ENCODE data around the gene CRTAP.
"Not testable (repeated sequence)": the region's sequence is repeated elsewhere in the genome, so short reads cannot be mapped to it uniquely, and the experiment has no call there.

Gene CRTAP

DNA sequence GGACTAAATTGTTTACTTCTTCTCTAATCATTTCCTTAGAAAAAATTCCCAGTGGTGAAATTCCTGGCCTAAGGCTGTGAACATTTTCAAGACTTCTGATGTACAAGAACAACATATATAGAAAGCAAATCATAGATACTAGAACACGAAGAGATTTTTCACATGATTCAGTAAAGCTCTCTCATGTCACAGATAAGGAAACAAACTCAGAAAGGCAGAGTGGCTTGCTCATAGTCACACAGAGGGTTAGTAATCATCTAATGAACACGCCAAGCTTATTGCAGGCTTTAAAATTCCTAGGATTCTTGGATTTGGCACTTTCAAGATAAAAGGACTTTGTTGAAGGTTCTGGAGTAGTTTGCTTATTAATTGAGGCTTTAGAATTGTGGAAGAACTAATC lies 26.2 kb downstream of the CRTAP start:
- DNase-seq (ENCODE audit: low read depth in 3 of 3) = no peak

DNA sequence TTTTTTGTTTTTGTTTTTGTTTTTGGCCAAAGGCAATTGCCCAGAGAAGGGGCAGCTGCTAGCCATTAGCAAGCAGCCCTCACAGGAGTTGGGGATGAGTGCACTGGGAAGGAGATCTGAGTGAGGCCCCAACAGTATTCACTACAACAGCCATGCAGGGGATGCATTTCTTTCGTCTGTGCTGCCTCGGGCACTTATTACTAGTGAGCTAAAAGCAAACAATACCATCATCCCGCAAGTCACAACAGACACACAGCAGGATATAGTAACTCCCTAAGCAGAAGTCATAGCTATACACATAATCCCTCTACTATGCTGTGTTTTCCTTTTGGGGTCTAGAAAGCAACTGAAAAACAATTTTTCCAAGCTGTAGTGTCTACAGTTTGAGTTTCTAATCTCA lies 27.2 kb downstream of the CRTAP start:
- no peak for DNase-seq (ENCODE audit: low read depth in 3 of 3)

DNA sequence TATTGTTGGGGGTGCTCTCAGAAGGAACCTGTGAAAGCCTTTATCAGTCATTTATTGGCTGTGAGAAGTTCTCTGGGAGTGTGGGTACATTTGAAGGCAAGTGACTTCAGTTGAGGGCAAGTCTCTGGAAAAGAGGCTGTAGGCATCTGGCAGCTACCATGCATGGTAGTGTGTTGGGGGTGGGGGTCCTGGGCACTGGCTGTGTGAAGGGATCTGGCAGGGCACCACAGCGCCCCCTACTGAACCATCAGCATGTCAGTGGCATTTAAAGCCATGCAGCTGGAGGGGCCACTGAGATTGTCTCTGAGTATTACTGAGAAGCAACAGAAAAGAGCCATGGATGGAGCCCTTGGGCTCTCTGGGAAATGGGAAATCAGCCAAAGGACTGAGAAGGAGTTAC lies 30.6 kb downstream of the CRTAP start:
- peak in 2 of 3 donors; percentile 12 to 31 for DNase-seq (ENCODE audit: low read depth in 3 of 3)

DNA sequence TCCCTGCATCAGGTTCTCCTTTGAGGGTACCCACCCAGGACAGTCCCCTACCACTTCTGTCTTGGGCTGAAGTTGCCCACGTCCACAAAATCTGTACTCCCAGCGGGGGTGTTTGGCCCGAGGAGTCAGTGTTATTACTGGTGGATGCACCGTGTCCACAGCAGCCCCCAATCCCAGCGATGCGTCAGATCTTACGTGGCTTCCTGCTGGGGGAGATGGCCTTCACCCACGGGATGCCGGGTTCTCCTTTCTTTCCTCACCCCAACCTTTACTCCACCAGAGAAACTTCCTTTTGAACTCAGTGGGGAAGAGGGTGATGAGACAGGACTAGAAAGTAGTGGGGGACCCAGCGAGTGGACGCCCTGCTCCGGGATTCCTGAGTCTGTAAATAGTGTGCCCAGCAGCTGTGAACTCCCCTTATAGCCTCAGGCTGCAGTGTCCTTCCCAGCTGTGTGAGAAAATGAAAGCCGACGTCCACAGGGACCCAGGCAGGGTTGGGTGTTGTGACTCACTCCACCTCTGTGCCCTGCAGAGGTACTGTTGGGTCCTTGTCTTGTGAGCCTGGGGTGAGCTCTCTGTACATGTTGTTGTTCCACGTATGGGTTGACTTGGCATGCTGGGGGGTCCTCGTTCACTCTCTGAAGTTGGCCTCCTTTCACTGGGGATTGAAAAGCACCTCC lies 31.5 kb downstream of the CRTAP start:
- no peak for DNase-seq (ENCODE audit: low read depth in 3 of 3)

DNA sequence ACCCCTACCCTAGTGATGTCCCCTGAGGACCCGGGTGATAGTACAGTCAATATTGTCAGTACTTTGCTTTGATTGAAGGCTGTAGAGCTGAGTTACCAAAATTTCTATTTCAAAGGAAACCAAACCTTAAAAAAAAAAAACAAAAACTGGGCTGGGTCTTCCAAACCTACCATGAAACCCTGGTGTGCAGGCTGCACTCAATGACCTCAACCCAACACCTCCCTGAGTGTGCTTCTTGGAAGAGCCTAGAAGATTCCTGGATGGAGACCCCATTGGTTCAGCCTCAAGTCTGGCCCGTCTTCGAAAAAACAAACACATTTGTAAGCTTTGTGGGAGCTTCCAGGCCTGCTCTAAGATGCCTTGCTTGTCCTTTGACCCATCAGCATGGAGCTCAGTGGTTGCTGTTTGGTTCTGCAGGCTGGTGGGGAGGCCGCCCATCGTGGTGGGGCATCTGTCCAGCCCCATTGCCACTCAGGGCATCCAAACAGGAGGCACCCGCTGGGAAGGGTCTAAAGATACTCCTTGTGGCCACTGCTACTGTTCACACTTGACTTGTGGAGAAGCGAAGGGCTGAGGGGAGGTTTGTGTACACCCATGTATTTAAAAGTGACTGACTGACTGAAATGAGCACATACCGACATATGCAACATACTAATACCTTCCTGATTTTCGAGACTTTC lies 32.2 kb downstream of the CRTAP start:
- DNase-seq (ENCODE audit: low read depth in 3 of 3) = no peak

DNA sequence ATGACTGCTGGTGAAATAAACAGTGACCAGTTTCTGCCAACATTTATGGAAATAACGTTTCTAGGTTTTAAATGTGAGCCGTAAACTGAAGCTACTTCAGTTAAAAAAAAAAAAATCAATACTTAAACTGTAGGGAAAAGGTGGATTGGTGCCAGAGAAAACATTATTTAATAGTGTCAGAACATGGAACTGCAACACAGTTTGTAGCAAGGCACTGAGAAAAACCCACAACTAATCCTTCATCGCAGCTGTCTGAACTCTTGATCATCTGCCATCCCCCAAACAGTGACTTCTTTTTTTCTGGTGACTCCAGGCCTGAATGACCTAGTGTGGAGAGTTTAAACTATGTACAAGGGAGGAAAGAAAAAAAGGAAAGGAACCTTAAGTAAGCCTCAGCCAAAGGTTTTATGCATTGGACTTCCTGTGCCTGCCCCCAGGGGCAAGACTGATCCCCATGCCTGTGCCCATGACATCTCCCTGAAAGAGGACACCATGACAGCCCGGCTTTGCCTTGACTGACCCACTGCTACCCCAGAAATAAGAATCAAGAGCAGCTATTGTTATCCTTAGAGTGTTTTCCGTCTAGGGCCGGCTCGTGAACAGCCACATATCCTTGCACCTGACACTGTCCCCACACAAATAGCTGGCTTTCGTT lies 33.1 kb downstream of the CRTAP start:
- DNase-seq (ENCODE audit: low read depth in 3 of 3) = no peak

DNA sequence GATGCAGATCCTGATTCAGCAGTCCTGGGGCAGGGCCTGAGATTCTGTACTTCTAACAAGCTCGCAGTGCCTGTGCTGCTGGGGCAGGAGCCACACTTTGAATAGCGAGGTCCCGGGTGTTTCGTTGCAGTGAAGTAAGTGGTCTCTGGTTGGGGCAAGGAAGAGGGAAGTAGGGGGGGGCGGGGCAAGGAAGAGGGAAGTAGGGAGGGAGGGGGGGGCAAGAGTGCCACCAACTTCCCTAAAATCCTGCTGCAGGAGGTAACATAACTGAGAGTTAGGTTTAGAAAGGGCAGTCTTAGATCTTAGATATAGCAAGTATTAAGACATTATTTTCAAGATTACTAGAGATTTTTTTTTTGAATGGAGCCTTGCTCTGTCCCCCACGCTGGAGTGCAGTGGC lies 35.5 kb downstream of the CRTAP start:
- DNase-seq (ENCODE audit: low read depth in 3 of 3) = no peak

DNA sequence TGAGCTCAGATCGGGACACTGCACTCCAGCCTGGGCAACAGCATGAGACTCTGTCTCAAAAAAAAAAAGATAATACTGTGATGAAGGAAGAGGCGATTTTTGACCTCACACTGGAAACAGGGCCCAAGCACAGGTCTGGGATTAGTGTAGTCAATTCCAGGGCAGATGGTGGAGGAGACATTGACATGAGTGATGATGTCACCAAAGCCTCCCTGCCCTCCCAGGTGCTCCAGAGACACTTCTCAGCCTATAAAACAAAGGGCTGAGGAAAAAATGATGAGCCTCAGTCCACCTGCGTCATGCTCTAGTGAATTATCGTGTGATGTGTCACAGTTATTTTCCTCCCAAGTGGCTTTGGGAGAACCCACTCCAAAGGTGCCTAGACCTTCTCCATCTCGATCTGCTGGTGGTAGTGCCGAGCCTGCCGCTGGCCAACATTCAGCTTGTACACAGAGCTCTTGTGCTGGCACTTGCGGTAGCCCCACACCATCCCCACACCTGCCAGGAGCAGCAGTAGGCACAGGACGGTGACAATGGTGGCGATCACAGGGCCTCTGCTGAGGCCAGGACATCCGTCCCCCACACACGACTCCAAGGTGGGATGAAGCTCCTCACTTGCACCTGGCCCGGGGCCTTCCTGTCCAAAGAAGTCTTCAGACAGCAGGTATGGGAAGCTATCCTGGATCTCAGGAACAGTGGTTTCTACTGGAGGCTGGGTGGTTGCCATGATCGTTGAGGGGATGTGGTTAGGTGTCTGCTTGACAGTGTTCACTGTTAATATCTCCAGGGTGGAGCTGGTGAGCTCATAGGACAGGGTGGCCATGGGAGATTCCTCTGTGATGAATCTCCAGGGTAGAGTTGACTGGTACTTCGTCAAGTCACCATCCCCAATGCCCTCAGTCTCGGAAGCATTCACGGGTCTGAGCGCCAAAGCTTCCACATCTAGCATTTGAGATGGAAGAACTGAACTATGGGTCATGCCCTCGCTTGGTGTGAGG lies 38.8 kb downstream of the CRTAP start:
- no peak for DNase-seq (ENCODE audit: low read depth in 3 of 3)

DNA sequence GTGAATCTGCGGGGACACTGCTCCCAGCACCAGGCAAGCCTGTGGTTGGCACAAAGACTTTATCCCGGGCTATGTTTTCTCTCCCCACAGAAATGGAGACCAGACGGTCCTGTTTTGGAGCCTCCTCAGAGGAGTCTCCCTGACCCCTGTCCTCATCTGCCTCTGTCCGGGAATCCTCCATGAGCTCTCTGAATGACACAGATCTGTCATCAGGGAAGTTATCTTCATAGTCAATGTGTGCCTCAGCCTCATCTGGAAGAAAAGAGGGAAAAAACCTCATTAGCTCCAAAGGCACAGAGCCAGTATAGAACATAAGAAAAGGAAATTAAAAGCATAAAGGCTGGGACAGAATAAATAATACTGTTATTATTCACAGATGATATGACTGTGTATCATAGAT lies 40.0 kb downstream of the CRTAP start:
- no peak for DNase-seq (ENCODE audit: low read depth in 3 of 3)

DNA sequence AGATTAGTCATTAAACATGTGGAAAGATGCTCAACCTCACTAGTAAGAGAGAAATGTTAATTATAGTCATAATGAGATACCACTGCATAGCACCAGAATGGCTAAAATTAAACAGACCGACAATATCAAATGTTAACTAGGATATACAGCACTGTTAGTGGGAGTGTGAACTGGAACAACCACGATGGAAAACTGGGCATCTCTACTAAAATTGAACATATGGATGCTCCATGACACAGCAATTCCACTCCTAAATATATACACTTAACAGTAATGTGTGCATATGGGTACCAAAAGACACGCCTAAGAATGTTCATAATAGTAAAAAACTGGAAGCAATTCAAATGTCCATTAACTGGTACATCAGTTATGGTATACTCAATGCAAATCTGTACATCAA lies 41.5 kb downstream of the CRTAP start:
- no peak for DNase-seq (ENCODE audit: low read depth in 3 of 3)

DNA sequence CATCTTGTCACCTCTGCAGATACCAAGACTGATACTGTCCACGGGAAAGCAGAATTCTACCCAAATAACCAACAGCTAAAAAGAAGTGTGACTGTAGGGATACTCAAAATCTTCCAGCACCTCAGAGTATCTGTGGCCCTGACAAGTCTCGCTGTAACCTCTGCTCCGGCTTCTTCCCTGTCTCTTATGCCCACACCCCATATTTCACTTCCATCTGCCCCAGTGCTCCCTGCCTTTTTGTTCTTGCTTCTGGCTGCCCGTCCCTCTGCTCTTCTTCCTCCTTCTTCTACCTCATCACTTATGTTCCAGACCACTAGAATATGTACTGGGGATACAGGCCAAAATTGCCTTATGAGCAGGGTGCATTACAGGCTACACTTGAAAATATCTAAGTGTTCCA lies 45.4 kb downstream of the CRTAP start:
- DNase-seq (ENCODE audit: low read depth in 3 of 3) = no peak

DNA sequence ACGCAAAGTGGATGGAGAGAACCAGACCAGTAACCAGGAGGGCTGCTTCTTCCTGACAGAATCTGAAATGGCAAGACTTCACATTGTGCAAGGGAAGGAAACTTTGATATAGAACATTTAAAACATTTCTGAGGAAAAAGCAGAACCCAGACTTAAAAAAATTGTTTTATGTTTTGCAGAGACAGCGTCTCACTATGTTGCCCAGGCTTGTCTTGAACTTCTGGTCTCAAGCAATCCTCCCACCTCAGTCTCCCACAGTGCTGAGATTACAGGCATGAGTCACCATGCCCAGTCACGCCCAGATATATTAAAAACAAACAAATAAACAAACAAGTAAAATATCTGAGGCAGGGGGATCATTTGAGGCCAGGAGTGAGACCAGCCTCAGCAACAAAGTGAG lies 46.2 kb downstream of the CRTAP start:
- no peak for DNase-seq (ENCODE audit: low read depth in 3 of 3)

DNA sequence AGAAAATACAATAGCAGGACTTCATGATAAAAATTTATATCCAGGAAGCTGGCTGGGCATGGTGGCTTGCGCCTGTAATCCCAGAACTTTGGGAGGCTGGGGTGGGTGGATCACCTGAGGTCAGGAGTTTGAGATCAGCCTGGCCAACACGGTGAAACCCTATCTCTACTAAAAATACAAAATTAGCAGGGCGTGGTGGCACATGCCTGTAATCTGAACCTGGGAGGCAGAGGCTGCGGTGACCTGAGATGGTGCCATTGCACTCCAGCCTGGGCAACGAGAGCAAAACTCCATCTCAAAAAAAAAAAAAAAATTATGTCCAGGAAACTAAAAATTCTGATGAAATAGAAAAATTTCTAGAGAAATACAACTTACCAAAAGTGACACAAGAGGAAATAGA lies 48.8 kb downstream of the CRTAP start:
- not testable (repeated sequence) for DNase-seq (ENCODE audit: low read depth in 3 of 3)

DNA sequence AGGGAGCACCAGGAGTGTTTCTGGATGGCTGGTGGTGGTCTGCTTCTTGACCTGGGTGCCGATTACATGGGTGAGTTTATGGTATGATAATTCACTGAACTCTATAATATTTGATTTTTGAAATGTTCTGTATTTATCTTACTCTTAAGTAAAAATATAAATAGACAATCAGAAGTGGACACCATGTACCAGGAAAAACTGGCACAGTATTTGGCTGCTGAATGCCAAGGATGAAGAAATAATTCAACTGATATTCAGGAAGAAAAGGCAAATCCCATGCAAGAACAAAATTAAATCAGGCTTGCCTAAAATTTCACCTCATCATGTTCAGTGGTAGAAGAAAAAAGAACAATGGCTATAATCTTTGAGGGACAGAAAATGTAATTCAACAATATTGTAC lies 51.6 kb downstream of the CRTAP start:
- DNase-seq (ENCODE audit: low read depth in 3 of 3) = no peak

DNA sequence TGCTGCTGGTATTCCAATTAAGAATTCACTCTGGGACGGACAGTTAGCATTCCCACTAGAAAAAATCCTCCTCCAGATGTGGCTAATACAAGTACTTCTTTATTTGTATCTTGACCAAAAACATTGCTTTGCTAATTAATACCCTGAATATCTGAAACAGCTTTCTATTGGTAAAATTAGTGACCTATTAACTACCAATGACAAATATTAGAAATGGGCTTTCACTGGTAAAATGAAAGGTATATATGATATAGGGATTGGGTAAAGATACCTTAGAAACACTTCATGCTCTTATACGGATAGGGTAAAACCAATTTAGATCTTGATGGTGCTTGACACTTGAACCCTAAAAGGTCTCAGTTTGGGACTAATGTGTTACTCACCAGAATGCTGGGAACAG lies 52.3 kb downstream of the CRTAP start:
- no peak for DNase-seq (ENCODE audit: low read depth in 3 of 3)

DNA sequence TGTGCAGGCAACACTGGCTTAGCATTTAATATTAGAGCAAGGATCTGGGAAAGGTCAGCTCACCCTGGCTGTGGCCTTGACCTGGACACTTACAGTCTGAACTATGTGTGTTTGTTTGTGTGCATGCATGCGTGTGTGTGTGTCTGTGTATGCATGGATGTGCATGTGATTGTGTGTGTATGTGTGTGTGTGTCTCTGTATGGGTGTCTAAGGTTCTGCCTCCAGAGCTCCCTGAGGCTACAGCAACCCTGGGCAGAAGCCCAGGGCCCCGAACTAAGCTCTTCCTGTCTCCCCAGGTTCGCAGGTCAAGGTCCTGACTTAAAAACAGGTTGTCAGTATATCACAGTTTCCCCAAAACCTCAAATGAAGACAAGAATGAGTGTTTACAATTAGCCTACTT lies 53.5 kb downstream of the CRTAP start:
- no peak for DNase-seq (ENCODE audit: low read depth in 3 of 3)

DNA sequence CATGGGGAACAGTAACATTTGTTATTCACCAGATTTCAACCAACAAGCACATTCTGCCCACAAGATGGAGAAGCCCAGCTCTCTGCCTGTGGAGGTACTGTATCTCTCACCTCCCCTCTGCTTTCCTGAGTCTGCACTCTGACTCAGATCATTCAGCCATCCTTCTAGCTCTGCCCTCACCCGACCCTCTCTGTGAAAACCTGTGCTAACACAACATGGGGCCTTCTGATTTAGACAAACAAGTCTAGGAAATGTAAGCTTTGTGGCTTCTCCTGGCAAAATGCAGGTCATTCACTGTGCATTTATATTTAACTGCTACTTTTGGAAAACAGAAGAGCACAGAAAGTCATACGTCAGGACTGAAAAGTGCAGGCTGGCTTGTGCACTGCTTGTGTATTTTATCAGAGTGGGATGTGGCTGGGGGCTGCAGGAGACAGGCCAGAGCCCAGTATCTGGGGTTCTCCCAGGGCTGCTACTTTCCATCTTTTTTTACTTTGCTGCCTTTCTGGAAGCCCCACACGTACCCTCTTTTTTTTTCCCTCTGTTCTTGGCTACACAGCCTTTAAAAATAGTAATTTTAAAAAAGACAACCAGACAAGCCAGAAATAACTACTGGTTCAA lies 54.0 kb downstream of the CRTAP start:
- no peak for DNase-seq (ENCODE audit: low read depth in 3 of 3)

DNA sequence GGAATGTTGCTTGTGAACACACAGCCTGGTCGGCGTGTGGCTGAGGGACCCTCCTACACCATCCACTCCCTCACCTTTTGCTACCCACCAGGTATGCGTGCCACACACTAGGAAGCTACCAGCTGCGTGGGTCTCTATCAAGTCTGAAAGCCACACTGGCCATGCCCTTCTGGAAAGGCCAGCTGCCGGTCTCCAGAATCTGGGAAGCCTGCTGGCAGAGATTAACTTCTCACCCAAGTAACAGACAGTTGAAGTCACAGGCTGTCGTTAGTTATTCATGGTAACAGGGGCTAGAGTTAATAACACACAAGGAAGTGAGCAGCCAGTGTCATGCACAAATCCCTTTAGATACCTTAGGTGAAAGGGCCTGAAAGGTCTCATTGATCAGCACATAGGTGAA lies 56.7 kb downstream of the CRTAP start:
- DNase-seq (ENCODE audit: low read depth in 3 of 3) = no peak

DNA sequence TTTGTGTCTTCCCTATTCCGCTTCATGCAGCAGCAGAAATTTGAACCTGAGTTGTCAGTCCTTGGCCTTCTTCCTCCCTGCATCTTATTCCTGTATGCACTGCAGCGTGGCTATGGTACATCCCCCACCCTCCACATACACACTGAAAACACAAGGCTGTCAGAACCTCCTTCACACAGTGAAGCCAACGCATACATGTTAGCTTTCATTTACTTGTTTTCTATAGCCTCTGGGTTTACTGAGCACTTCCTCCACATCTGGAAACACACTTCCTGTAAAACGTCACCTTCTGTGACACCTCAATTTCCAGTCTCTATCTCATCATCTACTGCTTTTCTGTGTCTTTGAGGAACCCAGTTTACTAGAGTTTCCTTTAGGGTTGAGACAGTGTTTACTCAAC lies 57.8 kb downstream of the CRTAP start:
- no peak for DNase-seq (ENCODE audit: low read depth in 3 of 3)

DNA sequence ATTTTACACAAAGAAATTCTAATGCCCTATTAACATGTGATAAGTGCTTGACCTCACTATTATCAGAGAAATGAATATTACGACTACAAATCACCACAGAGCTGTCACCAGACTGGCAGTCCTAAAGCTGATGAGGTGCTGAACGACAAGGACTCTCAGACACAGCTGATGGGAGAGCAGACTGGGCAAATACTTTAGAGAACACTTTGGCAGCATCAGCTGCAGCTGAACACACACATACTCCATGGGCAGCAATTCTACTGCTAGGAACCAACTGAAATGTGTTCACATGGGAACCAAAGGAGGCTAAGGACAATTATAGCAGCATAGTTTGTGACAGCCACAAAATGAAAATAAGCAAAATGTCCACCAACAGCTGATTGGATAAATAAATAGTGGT lies 59.3 kb downstream of the CRTAP start:
- DNase-seq (ENCODE audit: low read depth in 3 of 3) = no peak

DNA sequence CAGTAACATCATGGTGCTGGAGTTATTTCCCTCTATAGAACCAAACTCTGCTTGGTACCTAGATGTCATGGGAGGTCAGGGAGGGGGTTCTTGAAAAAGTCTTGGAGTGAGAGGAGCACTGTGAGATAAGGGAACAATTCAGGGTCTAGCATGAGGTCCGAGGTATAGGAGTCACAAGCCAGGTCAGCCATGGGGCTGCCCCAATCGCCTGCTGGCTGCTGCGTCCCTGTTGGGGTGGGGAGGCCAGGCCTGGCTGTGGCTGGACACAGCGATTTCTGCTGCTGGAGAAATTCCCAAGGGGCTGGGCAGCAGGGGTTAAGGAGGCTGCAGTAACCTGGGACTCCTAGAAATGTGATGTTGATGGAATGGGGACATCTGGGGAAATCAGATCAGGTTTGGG lies 59.9 kb downstream of the CRTAP start:
- DNase-seq (ENCODE audit: low read depth in 3 of 3) = no peak

DNA sequence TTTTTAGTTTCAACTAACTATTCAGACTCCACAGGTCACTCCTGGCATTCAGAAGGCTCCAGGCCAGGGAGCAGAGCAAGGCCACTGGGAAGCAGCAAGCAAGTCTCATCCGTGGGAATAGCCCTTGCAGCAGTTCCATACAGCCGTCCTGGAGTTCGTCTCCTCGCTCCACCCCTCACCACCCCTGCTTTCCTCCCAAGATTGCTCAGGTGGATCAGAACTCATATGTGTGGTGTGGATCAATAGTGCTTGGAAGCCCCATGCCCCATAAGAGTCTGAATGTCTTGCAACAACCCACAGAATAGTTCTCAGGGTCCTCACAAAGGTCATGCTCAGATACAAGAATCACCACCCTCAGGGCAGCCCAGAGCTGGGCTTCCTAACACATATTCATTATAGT lies 60.3 kb downstream of the CRTAP start:
- DNase-seq (ENCODE audit: low read depth in 3 of 3) = no peak
